ENCODE measurements around the gene ZNF497. TPM values are rescaled to one million over a fixed set of nuclear protein-coding genes. Genes with fewer than 3 reads are reported as not detected.
A peak's percentile ranks its signal among the peaks of the same experiment; 100 is the strongest.

ZNF497 gene
- total RNA-seq, 1 experiment from 2014 or later = 1.7 TPM

GRCh38 chr19:58368561-58369360 is 6.2 kb upstream of the ZNF497 start (continued):
- TF ChIP-seq ZNF281 (CRISPR knock-in tag; IDR thresholded peaks at IDR 0.05) (no peak), MAX (CRISPR knock-in tag; IDR thresholded peaks at IDR 0.05) (no peak)

GRCh38 chr19:58367698-58368454 is 5.3 kb upstream of the ZNF497 start:
- TF ChIP-seq ZNF425 (CRISPR knock-in tag; conservative IDR thresholded peaks at IDR 0.05) (no peak), FOXP1 (CRISPR knock-in tag; IDR thresholded peaks at IDR 0.05; ENCODE audit: borderline replicate concordance) (peak; percentile 53; the same call in 1 of the 2 replicates)
- DNase-seq (ENCODE audit: low spot score) (no peak), ATAC-seq (no peak)
- peaks cover 2% of the 10 kb centered on the region; the same call in 1 of the 2 replicates for H3K4me1 Mint-ChIP-seq
- H3K4me3 Mint-ChIP-seq = no peak overlapping the region
- H3K36me3 Mint-ChIP-seq = no peaks in the 10 kb centered on the region
- ChIA-PET POLR2A (no interaction called here), CTCF (no interaction called here)
- H3K27ac Mint-ChIP-seq = no peak overlapping the region
- H3K27me3 Mint-ChIP-seq (ENCODE audit: low read depth) = no peaks in the 10 kb centered on the region
- no peaks in the 10 kb centered on the region for H3K9me3 Mint-ChIP-seq

- DNase-seq (ENCODE audit: low spot score) = no peak
- no peaks in the 10 kb centered on the region for H3K9me3 Mint-ChIP-seq
- no peak for TF ChIP-seq TEAD4 (CRISPR knock-in tag; IDR thresholded peaks at IDR 0.05)
- TF ChIP-seq MAX (CRISPR knock-in tag; IDR thresholded peaks at IDR 0.05) = no peak
- no peak for TF ChIP-seq EMX1 (CRISPR knock-in tag; IDR thresholded peaks at IDR 0.05)
- no peak for TF ChIP-seq ESRRA (CRISPR knock-in tag; IDR thresholded peaks at IDR 0.05; ENCODE audit: borderline replicate concordance)
- TF ChIP-seq ARID4B (CRISPR knock-in tag; IDR thresholded peaks at IDR 0.05; ENCODE audit: borderline replicate concordance) = no peak
- no peak for TF ChIP-seq CREB1 (CRISPR knock-in tag; IDR thresholded peaks at IDR 0.05)
- TF ChIP-seq ZNF232 (CRISPR knock-in tag; IDR thresholded peaks at IDR 0.05) = no peak
- no peak for TF ChIP-seq MYBL2 (CRISPR knock-in tag; IDR thresholded peaks at IDR 0.05)
- TF ChIP-seq SOX15 (CRISPR knock-in tag; IDR thresholded peaks at IDR 0.05) = no peak
- no peak for TF ChIP-seq AFF4 (CRISPR knock-in tag; IDR thresholded peaks at IDR 0.05; ENCODE audit: borderline replicate concordance)
- TF ChIP-seq NFE2L1 (CRISPR knock-in tag; IDR thresholded peaks at IDR 0.05) = no peak
These were observed 4.3 kb upstream of the ZNF497 start for GRCh38 chr19:58366585-58367430.

More at GRCh38 chr19:58366585-58367430, 4.3 kb upstream of the ZNF497 start:
- POLR2A ChIA-PET = no interaction called here
- Mint-ChIP-seq H3K27ac (no peak overlapping the region; the same call in 1 of the 2 replicates), H3K36me3 (no peaks in the 10 kb centered on the region), H3K4me3 (no peak overlapping the region), H3K4me1 (no peaks in the 10 kb centered on the region), H3K27me3 (ENCODE audit: low read depth) (no peaks in the 10 kb centered on the region)
- no peak for ATAC-seq
- CTCF ChIA-PET = no interaction called here
